ENCODE results near the gene CERK. TPM values are rescaled to one million over a fixed set of nuclear protein-coding genes. Genes with fewer than 3 reads are reported as not detected.

Gene CERK
- total RNA-seq, 2 donors from 2014 or later = 44.8 to 48.0 TPM

GRCh38 chr22:46769706-46770105, 31.7 kb upstream of the CERK start:
- Mint-ChIP-seq H3K9me3 (no peaks in the 10 kb centered on the region), H3K27ac (peak overlapping the region; percentile 26 to 51), H3K36me3 (peaks cover 0 to 21% of the 10 kb centered on the region in 2 donors)
- ATAC-seq = no peak
- DNase-seq (ENCODE audit: low spot score in 2 of 2) = no peak

GRCh38 chr22:46769191-46769675, 31.2 kb upstream of the CERK start:
- DNase-seq (ENCODE audit: low spot score in 2 of 2) (no peak), ATAC-seq (no peak)
- Mint-ChIP-seq H3K27ac (peak overlapping the region; percentile 51 to 91), H3K9me3 (no peaks in the 10 kb centered on the region), H3K36me3 (peaks cover 0 to 23% of the 10 kb centered on the region in 2 donors)

GRCh38 chr22:46767249-46767985, 29.4 kb upstream of the CERK start:
- Mint-ChIP-seq H3K9me3 (no peaks in the 10 kb centered on the region), H3K27ac (peak overlapping the region; percentile 29 to 91), H3K36me3 (peaks cover 7 to 38% of the 10 kb centered on the region in 2 donors)
- DNase-seq (ENCODE audit: low spot score in 2 of 2) (no peak), ATAC-seq (no peak)

GRCh38 chr22:46766611-46767010, 28.6 kb upstream of the CERK start:
- Mint-ChIP-seq H3K27ac (peak overlapping the region in 1 of 2 donors; percentile 91), H3K9me3 (no peaks in the 10 kb centered on the region), H3K36me3 (peaks cover 14 to 46% of the 10 kb centered on the region in 2 donors)
- ATAC-seq = no peak
- DNase-seq (ENCODE audit: low spot score in 2 of 2) = no peak

- no peak for ATAC-seq
- H3K9me3 Mint-ChIP-seq = no peaks in the 10 kb centered on the region
- H3K27ac Mint-ChIP-seq = peak overlapping the region; percentile 83 to 99
- peaks cover 19 to 44% of the 10 kb centered on the region in 2 donors for H3K36me3 Mint-ChIP-seq
- DNase-seq (ENCODE audit: low spot score in 2 of 2) = no peak
Measured at GRCh38 chr22:46764779-46765485, 26.9 kb upstream of the CERK start.

- DNase-seq (ENCODE audit: low spot score in 2 of 2) (no peak), ATAC-seq (no peak)
- H3K9me3 Mint-ChIP-seq = no peaks in the 10 kb centered on the region
- H3K27ac Mint-ChIP-seq = peak overlapping the region; percentile 81 to 99
- peaks cover 19 to 44% of the 10 kb centered on the region in 2 donors for H3K36me3 Mint-ChIP-seq
Measured at GRCh38 chr22:46764140-46764680, 26.2 kb upstream of the CERK start.

- DNase-seq (ENCODE audit: low spot score in 2 of 2) = no peak
- ATAC-seq = peak in 1 of 2 donors; percentile 11
- Mint-ChIP-seq H3K36me3 (peaks cover 19 to 44% of the 10 kb centered on the region in 2 donors), H3K27ac (peak overlapping the region; percentile 99), H3K9me3 (no peaks in the 10 kb centered on the region)
Measured at GRCh38 chr22:46763051-46763705, 25.1 kb upstream of the CERK start.

- peaks cover 19 to 41% of the 10 kb centered on the region in 2 donors for H3K36me3 Mint-ChIP-seq
- ATAC-seq = peak; percentile 97 to 98
Measured at GRCh38 chr22:46762238-46763050, 24.4 kb upstream of the CERK start, which contains the start of gene TBC1D22A. Gene TBC1D22A, plus strand, starts transcription at chr22:46762650. Its CDS starts 137 bp downstream, at chr22:46762787.

GRCh38 chr22:46761539-46762237, 23.6 kb upstream of the CERK start:
- H3K9me3 Mint-ChIP-seq = peaks cover 0 to under 1% of the 10 kb centered on the region in 2 donors
- peaks cover 19 to 41% of the 10 kb centered on the region in 2 donors for H3K36me3 Mint-ChIP-seq
- H3K27ac Mint-ChIP-seq = peak overlapping the region; percentile 99
- DNase-seq (ENCODE audit: low spot score in 2 of 2) (no peak), ATAC-seq (no peak)

More at GRCh38 chr22:46762238-46763050, 24.4 kb upstream of the CERK start, which contains the start of gene TBC1D22A:
- H3K27ac Mint-ChIP-seq = peak within 1 kb of the TSS; percentile 99
- H3K9me3 Mint-ChIP-seq = no peaks in the 10 kb centered on the region
- peak; percentile 94 to 95 for DNase-seq (ENCODE audit: low spot score in 2 of 2)

GRCh38 chr22:46761017-46761416, 23.0 kb upstream of the CERK start:
- ATAC-seq = no peak
- DNase-seq (ENCODE audit: low spot score in 2 of 2) = no peak
- Mint-ChIP-seq H3K27ac (peak overlapping the region; percentile 38 to 99), H3K9me3 (peaks cover 5 to 6% of the 10 kb centered on the region in 2 donors), H3K36me3 (peaks cover 19 to 47% of the 10 kb centered on the region in 2 donors)

GRCh38 chr22:46758867-46759290, 20.8 kb upstream of the CERK start:
- H3K27ac Mint-ChIP-seq = peak overlapping the region in 1 of 2 donors; percentile 1
- peaks cover 5 to 10% of the 10 kb centered on the region in 2 donors for H3K9me3 Mint-ChIP-seq
- peaks cover 19 to 44% of the 10 kb centered on the region in 2 donors for H3K36me3 Mint-ChIP-seq
- ATAC-seq = no peak
- peak in 1 of 2 donors; percentile 63 for DNase-seq (ENCODE audit: low spot score in 2 of 2)

GRCh38 chr22:46758121-46758520, 20.1 kb upstream of the CERK start:
- no peak for ATAC-seq
- no peak for DNase-seq (ENCODE audit: low spot score in 2 of 2)
- Mint-ChIP-seq H3K36me3 (peaks cover 18 to 40% of the 10 kb centered on the region in 2 donors), H3K27ac (peak overlapping the region in 1 of 2 donors; percentile 1), H3K9me3 (peaks cover 5 to 10% of the 10 kb centered on the region in 2 donors)

- H3K9me3 Mint-ChIP-seq = peaks cover 5 to 10% of the 10 kb centered on the region in 2 donors
- DNase-seq (ENCODE audit: low spot score in 2 of 2) = no peak
Measured at GRCh38 chr22:46757104-46757503, 19.1 kb upstream of the CERK start.

GRCh38 chr22:46756097-46756496, 18.0 kb upstream of the CERK start:
- H3K27ac Mint-ChIP-seq = no peak overlapping the region
- peaks cover 0 to 21% of the 10 kb centered on the region in 2 donors for H3K36me3 Mint-ChIP-seq
- ATAC-seq (no peak), DNase-seq (ENCODE audit: low spot score in 2 of 2) (no peak)
- H3K9me3 Mint-ChIP-seq = peaks cover 5 to 10% of the 10 kb centered on the region in 2 donors

More at GRCh38 chr22:46757104-46757503, 19.1 kb upstream of the CERK start:
- ATAC-seq = no peak
- Mint-ChIP-seq H3K27ac (no peak overlapping the region), H3K36me3 (peaks cover 8 to 30% of the 10 kb centered on the region in 2 donors)

- Mint-ChIP-seq H3K36me3 (peaks cover 0 to 21% of the 10 kb centered on the region in 2 donors), H3K9me3 (peaks cover 5 to 10% of the 10 kb centered on the region in 2 donors), H3K27ac (no peak overlapping the region)
- DNase-seq (ENCODE audit: low spot score in 2 of 2) (no peak), ATAC-seq (no peak)
Measured at GRCh38 chr22:46755525-46755924, 17.5 kb upstream of the CERK start.
